NCI-H187 treated with DMSO at 0.1 percent for 48 hours (cell line): ENCODE results near the gene NCOA1.
"Not testable (repeated sequence)": the region's sequence is repeated elsewhere in the genome, so short reads cannot be mapped to it uniquely, and the experiment has no call there.

Experiments used
- DNase-seq: peaks from one replicate; lab custom pipeline; 2025; lab: John Stamatoyannopoulos, UW

NCOA1 gene

GRCh38 chr2:24577481-24577880 lies 86.4 kb downstream of the NCOA1 start:
- DNase-seq = no peak

- DNase-seq = no peak
These were observed 88.2 kb downstream of the NCOA1 start for GRCh38 chr2:24579053-24579803.

GRCh38 chr2:24580561-24580960 lies 89.5 kb downstream of the NCOA1 start:
- no peak for DNase-seq

GRCh38 chr2:24581971-24582370 lies 90.9 kb downstream of the NCOA1 start:
- not testable (repeated sequence) for DNase-seq

- DNase-seq = no peak
These were observed 95.9 kb downstream of the NCOA1 start for GRCh38 chr2:24586955-24587354.

- DNase-seq = no peak
These were observed 97.2 kb downstream of the NCOA1 start for GRCh38 chr2:24588294-24588693.

- DNase-seq = no peak
These were observed 101.5 kb downstream of the NCOA1 start for GRCh38 chr2:24592441-24593100.

- no peak for DNase-seq
These were observed 103.2 kb downstream of the NCOA1 start for GRCh38 chr2:24594283-24594682.

GRCh38 chr2:24597181-24597870 lies 106.3 kb downstream of the NCOA1 start:
- no peak for DNase-seq

- DNase-seq = not testable (repeated sequence)
These were observed 109.1 kb downstream of the NCOA1 start for GRCh38 chr2:24600140-24600539.

GRCh38 chr2:24611631-24612030 lies 120.6 kb downstream of the NCOA1 start:
- no peak for DNase-seq

- DNase-seq = peak; percentile 53
These were observed 122.2 kb downstream of the NCOA1 start for GRCh38 chr2:24613154-24613814.

GRCh38 chr2:24616616-24617015 lies 125.6 kb downstream of the NCOA1 start:
- no peak for DNase-seq

GRCh38 chr2:24617424-24617823 lies 126.4 kb downstream of the NCOA1 start:
- no peak for DNase-seq

- DNase-seq = no peak
These were observed 127.1 kb downstream of the NCOA1 start for GRCh38 chr2:24618144-24618543.

GRCh38 chr2:24618680-24619079 lies 127.6 kb downstream of the NCOA1 start:
- no peak for DNase-seq

GRCh38 chr2:24620936-24621335 lies 129.9 kb downstream of the NCOA1 start:
- no peak for DNase-seq

GRCh38 chr2:24621779-24622538 lies 130.9 kb downstream of the NCOA1 start:
- DNase-seq = no peak

GRCh38 chr2:24623535-24623934 lies 132.5 kb downstream of the NCOA1 start:
- DNase-seq = no peak

- DNase-seq = no peak
These were observed 134.7 kb downstream of the NCOA1 start for GRCh38 chr2:24625728-24626127.

GRCh38 chr2:24626131-24626530 lies 135.1 kb downstream of the NCOA1 start:
- no peak for DNase-seq

- no peak for DNase-seq
These were observed 137.7 kb downstream of the NCOA1 start for GRCh38 chr2:24628746-24629145.
